ENCODE data around the gene GRHL3.

DNA sequence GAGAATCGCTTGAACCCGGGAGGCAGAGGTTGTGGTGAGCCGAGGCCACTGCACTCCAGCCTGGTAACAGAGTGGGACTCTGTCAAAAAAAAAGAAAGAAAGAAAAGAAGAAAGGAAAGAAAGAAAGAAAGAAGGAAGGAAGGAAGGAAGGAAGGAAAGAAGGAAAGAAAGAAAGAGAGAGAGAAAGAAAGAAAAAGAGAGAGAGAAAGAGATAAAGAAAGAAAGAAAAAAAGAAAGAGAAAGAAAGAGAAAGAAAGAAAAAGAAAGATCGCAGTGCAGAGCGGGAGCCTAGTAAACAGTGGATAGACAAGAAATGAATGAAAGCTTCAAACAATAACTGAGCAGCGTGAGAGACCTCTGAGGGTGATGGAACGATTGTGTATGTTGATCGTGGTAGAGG is 20.6 kb upstream of the GRHL3 start:
- TF ChIP-seq, protein P1, sequence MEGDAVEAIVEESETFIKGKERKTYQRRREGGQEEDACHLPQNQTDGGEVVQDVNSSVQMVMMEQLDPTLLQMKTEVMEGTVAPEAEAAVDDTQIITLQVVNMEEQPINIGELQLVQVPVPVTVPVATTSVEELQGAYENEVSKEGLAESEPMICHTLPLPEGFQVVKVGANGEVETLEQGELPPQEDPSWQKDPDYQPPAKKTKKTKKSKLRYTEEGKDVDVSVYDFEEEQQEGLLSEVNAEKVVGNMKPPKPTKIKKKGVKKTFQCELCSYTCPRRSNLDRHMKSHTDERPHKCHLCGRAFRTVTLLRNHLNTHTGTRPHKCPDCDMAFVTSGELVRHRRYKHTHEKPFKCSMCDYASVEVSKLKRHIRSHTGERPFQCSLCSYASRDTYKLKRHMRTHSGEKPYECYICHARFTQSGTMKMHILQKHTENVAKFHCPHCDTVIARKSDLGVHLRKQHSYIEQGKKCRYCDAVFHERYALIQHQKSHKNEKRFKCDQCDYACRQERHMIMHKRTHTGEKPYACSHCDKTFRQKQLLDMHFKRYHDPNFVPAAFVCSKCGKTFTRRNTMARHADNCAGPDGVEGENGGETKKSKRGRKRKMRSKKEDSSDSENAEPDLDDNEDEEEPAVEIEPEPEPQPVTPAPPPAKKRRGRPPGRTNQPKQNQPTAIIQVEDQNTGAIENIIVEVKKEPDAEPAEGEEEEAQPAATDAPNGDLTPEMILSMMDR (IDR thresholded peaks at IDR 0.05) = no peak
- no peak for TF ChIP-seq POLR2A (IDR thresholded peaks at IDR 0.05)
